ENCODE data around the gene SMOC1. TPM values are rescaled to one million over a fixed set of nuclear protein-coding genes. Genes with fewer than 3 reads are reported as not detected.

Gene SMOC1
- total RNA-seq, 3 donors from 2014 or later (not counting 1 experiment from before 2014, with no cell fraction given): not detected

DNA sequence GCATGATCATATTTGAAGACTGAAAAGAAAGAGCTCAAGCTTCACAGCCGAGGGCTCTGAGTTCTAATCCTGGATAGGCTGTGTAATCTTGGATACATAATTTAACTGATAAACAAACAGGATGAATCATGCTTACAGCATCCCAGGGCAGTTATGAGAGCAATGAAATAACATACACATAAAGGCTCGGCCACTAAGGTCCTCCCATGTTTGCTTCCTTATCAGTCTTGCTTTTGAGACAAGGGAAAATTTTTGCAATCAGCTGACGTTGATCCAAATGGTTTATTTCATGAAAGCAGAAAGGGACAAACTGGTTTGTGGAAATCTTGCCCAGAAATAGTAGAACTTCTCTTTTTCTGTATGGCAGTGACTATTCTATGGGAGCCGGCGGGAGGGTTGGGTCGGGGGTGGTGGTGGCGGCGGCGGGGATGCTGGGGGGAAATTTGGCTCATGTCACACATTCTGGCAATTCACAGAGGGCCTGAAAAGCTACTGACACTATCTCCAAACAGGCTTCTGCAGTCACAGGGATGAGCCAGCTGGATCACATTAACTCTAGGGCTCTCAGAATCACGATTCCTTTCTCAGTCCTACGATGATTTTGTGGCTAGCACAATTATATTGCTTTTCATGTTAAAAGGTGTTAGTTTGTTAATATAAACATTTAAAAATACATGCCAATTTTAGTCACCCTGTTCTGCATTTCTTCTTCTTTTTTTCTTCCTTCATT lies 185.1 kb downstream of the SMOC1 start:
- intact Hi-C loops (cut with micrococcal nuclease): no loop called here
- Histone ChIP-seq H3K27me3 (ENCODE audit: control insufficient read depth, insufficient read depth, low read length) (no peaks in the 10 kb centered on the region), H3K4me1 (ENCODE audit: control insufficient read depth, insufficient read depth, low read length) (no peaks in the 10 kb centered on the region), H3K36me3 (ENCODE audit: control insufficient read depth, insufficient read depth, low read length) (no peaks in the 10 kb centered on the region), H3K9me3 (ENCODE audit: control insufficient read depth, insufficient read depth, low read length) (no peaks in the 10 kb centered on the region), H3K4me3 (ENCODE audit: low read length) (no peak overlapping the region), H3K27ac (ENCODE audit: low read length) (no peak overlapping the region)
- DNase-seq (no peak), ATAC-seq (no peak)
- Mint-ChIP-seq H3K4me3 (no peak overlapping the region), H3K27me3 (ENCODE audit: low read depth in 2 of 2) (peaks cover 17 to 32% of the 10 kb centered on the region in 2 donors), H3K9me3 (no peaks in the 10 kb centered on the region), H3K4me1 (no peaks in the 10 kb centered on the region), H3K27ac (no peak overlapping the region), H3K36me3 (no peaks in the 10 kb centered on the region)
- WGBS (ENCODE audit: insufficient coverage): 92% methylated on average over 9 of the region's 11 CpGs
- TF ChIP-seq, protein P1, sequence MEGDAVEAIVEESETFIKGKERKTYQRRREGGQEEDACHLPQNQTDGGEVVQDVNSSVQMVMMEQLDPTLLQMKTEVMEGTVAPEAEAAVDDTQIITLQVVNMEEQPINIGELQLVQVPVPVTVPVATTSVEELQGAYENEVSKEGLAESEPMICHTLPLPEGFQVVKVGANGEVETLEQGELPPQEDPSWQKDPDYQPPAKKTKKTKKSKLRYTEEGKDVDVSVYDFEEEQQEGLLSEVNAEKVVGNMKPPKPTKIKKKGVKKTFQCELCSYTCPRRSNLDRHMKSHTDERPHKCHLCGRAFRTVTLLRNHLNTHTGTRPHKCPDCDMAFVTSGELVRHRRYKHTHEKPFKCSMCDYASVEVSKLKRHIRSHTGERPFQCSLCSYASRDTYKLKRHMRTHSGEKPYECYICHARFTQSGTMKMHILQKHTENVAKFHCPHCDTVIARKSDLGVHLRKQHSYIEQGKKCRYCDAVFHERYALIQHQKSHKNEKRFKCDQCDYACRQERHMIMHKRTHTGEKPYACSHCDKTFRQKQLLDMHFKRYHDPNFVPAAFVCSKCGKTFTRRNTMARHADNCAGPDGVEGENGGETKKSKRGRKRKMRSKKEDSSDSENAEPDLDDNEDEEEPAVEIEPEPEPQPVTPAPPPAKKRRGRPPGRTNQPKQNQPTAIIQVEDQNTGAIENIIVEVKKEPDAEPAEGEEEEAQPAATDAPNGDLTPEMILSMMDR (IDR thresholded peaks at IDR 0.05): no peak

DNA sequence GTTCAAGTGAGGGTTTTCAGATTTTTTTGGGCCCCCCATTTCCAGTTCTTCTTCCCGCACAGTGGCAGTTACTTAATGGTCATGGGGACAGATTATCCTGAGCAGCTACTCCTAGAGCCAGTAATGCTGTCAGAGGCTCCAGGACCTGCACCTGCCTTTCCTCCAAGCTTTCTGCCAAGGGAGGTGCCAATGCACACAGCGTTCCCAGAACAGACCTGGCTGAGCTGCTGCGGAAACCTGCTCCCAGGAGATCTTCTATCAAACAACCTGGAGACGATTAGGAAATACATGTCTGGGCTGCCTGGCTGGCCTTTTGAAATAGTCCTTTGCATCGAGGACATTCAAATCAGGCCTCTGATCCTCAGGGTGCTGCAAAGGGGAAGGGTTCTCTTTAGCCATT lies 188.6 kb downstream of the SMOC1 start:
- no peaks in the 10 kb centered on the region for H3K27me3 ChIP-seq (ENCODE audit: control insufficient read depth, insufficient read depth, low read length)
- ATAC-seq (no peak), DNase-seq (no peak)
- WGBS (ENCODE audit: insufficient coverage): 93% methylated on average over 5 of the region's 5 CpGs
- no peaks in the 10 kb centered on the region for H3K4me1 ChIP-seq (ENCODE audit: control insufficient read depth, insufficient read depth, low read length)
- no peaks in the 10 kb centered on the region for H3K9me3 ChIP-seq (ENCODE audit: control insufficient read depth, insufficient read depth, low read length)
- Mint-ChIP-seq H3K9me3 (no peaks in the 10 kb centered on the region), H3K27me3 (ENCODE audit: low read depth in 2 of 2) (peaks cover 18 to 25% of the 10 kb centered on the region in 2 donors), H3K36me3 (no peaks in the 10 kb centered on the region), H3K27ac (no peak overlapping the region), H3K4me1 (no peaks in the 10 kb centered on the region), H3K4me3 (no peak overlapping the region)
- H3K4me3 ChIP-seq (ENCODE audit: low read length): no peak overlapping the region
- no peaks in the 10 kb centered on the region for H3K36me3 ChIP-seq (ENCODE audit: control insufficient read depth, insufficient read depth, low read length)
- intact Hi-C loops (cut with micrococcal nuclease): no loop called here
- H3K27ac ChIP-seq (ENCODE audit: low read length): no peak overlapping the region
- TF ChIP-seq, protein P1 (IDR thresholded peaks at IDR 0.05): no peak

DNA sequence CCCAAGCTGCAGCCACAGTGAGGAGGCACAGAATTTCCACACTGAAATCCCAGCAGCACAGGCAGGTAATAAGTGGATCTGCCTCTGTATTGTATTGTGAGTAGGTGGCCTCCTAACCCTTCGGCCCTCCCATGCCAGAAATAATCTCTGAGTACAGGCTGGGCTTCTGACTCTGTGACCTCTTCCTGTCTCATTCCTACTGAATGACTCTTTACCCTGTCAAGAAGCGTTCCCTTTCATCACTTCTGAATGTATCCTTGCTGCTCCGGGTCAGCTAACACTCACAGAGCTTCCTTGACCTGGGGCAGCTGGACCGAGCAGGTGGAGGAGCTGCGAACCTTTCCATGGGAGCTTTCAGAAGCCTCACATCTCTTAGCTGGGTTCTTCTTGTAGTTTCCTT lies 190.0 kb downstream of the SMOC1 start:
- no peak overlapping the region for H3K27ac ChIP-seq (ENCODE audit: low read length)
- H3K4me3 Mint-ChIP-seq: no peak overlapping the region
- 82% methylated on average over 5 of the region's 5 CpGs for WGBS (ENCODE audit: insufficient coverage)

More for the DNA sequence above, 190.0 kb downstream of the SMOC1 start:
- DNase-seq: no peak
- Mint-ChIP-seq H3K27me3 (ENCODE audit: low read depth in 2 of 2) (peaks cover 12 to 13% of the 10 kb centered on the region in 2 donors), H3K27ac (no peak overlapping the region), H3K4me1 (no peaks in the 10 kb centered on the region), H3K9me3 (no peaks in the 10 kb centered on the region), H3K36me3 (no peaks in the 10 kb centered on the region)
- intact Hi-C loops (cut with micrococcal nuclease): no loop called here
- no peaks in the 10 kb centered on the region for H3K9me3 ChIP-seq (ENCODE audit: control insufficient read depth, insufficient read depth, low read length)
- no peaks in the 10 kb centered on the region for H3K4me1 ChIP-seq (ENCODE audit: control insufficient read depth, insufficient read depth, low read length)
- no peak for ATAC-seq
- H3K36me3 ChIP-seq (ENCODE audit: control insufficient read depth, insufficient read depth, low read length): no peaks in the 10 kb centered on the region
- TF ChIP-seq, protein P1 (IDR thresholded peaks at IDR 0.05): no peak
- H3K27me3 ChIP-seq (ENCODE audit: control insufficient read depth, insufficient read depth, low read length): no peaks in the 10 kb centered on the region
- no peak overlapping the region for H3K4me3 ChIP-seq (ENCODE audit: low read length)
